HS-5 (cell line): Measurements from ENCODE around the gene SLC17A1.
"Not testable (repeated sequence)": the region's sequence is repeated elsewhere in the genome, so short reads cannot be mapped to it uniquely, and the experiment has no call there.

Experiments used
- DNase-seq: peaks from one replicate; pipeline ENCODE4 v3.0.0-alpha.2; 2012; ENCODE audit warnings: low read depth

Gene SLC17A1

DNA sequence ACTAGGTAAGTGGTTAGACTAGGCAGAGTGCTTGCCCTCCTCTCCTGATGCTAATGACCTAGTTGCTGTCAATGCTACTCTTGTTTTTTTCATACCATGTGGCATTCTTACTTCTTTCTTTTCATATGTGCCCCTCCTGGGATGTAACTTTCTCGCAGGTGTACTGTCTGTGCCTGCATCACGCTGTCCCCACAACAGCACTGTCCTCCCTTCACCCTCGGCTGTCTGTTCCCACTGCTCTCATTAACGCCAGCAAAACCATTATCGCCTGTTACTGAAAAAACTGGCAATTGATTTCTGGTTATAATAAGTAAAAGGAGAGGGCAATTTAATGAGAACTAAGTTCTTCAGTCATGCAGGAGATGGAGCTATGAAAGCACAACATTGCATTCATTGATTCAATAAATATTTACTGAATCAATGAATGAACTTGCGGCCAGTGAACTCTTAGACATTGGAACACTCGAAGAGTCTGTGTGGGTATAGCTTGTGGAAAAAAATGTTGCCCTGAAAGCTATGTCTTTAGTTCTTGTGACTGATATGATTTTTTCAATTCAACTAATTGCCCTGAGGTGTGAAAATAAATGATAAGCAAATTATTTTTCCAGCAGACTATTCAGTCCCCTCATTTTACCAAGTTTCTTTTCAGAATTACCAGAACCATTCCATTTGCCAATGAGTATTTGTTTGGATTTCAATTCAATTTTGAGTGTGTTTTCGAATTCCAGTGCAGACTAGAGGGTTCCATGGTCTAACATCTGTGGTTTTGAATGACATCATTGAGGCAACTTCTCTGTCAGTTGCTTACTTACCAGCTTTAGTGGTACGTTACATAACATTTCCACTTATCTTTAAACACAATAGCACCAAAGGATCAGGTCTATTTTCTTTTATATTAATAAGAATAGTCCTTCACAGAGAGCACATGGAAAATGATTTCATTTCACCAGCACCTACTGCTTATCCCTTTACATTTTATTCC is 75.2 kb downstream of the SLC17A1 start:
- no peak for DNase-seq

DNA sequence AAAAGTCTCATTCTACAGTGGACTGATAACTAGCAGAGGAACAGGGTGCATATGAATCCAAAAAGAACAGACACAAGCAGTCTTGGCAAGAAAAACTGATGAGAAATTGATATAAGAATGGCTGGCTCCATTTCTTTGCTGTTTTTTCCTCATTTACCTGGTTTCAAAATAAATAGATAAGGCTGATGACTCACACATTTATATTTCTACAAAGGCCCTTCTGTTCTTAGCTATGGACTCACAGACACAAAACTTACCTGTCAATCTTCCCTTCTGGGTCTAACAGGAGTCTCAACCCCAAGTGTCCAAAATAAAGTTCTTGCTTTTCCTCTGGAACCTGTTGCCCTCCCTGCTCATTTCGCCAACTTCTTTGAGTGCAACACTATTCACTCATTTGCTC is 76.4 kb downstream of the SLC17A1 start:
- no peak for DNase-seq

DNA sequence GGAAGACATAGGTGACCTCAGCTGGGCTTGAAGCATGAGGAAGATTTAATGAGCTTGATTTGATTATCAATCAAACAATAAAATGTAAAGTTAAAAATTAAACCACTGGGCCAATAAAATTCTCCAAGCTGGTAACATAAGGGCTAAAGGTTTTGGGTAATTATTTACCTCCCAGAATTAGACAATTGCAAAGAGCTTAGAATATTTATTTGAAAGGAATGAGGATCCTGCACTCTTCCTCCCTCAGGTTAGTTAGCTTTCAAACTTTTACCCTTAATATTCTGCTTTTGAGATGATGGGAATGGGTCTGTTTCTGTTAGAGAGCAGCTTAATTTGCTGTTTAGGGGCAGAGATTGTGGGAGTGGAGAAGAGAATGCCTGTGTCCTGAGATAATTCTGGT is 77.3 kb downstream of the SLC17A1 start, which contains the start of gene SLC17A4:
TSS of gene SLC17A4 (plus strand) at position 208 of the 400 bp plus-strand sequence. CDS start 7,221 bp downstream, outside the sequence.
- no peak for DNase-seq

DNA sequence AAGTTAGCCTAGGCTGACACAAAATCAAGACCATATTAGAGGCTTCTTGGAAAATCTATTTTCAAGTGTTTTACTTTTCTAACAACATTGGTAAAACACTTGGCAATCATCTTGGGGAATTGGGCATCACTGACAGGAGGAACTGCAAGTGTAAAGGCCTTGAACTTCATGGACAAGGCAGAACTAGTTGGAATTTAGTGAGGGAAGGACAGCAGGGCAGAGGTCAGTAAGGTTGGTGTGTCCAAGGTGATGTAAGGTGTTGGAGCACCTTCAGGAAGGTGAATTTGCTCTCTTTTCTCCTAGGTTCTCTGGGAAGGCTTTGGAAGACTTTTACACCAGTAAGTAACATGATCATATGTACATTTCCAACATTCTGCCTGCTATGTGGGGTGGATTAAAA is 78.8 kb downstream of the SLC17A1 start:
- DNase-seq = no peak

DNA sequence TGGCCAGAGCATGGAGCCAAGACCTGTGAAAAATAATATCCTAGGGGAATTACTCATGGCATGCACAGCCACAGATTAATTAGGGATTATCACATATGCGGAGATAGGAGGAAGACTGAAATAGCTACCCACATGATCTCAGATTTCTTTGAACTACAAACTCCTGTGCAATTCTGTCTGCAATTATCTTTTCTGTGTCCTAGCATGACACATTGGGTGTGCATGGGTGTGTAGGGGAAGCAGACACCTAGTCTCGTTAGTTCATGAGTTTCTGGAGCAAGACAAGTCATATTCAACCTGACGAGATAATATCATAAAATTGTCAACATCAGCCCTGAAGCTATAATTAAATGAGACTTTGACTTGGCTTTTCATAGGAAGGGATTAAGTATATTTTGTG is 80.9 kb downstream of the SLC17A1 start:
- DNase-seq = no peak

DNA sequence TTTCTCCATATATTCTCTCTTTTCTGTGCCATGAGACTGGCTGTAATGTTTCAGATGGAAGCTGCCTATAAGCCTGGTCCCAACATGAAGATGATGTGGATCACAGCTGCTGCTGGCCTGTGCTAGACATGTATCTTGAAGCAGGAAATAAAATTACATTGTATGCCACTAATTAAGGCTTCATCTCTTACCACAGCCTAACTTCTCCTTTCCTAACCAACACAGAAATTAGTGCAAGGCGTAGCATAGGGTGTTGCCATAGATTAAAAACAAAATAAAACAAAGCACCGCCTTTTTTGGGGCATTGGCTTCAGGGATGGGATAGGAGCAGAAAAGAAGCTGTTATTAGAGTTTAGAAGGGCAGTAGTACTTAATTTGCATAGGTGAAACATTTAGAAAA is 82.0 kb downstream of the SLC17A1 start:
- DNase-seq = no peak

DNA sequence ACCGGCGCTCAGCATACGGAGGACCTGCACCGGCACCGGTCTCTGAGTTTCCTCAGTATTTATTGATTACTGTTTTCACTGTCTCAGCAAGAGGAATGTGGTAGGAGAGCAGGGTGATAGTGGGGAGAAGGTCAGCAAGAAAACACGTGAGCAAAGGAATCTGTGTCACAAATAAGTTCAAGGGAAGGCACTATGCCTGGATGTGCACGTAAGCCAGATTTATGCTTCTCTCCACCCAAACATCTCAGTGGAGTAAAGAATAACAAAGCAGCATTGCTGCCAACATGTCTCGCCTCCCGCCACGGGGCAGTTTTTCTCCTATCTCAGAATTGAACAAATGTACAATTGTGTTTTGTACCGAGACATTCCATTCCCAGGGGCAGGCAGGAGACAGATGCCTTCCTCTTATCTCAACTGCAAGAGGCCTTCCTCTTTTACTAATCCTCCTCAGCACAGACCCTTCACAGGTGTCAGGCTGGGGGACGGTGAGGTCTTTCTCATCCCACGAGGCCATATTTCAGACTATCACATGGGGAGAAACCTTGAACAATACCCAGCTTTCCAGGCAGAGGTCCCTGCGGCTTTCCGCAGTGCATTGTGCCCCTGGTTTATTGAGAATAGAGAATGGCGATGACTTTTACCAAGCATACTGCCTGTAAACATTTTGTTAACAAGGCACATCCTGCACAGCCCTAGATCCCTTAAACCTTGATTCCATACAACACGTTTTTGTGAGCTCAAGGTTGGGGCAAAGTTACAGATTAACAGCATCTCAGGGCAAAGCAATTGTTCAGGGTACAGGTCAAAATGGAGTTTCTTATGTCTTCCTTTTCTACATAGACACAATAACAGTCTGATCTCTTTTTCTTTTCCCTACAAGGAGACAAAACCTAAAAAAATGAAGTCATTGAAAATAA is 83.0 kb downstream of the SLC17A1 start:
- not testable (repeated sequence) for DNase-seq

DNA sequence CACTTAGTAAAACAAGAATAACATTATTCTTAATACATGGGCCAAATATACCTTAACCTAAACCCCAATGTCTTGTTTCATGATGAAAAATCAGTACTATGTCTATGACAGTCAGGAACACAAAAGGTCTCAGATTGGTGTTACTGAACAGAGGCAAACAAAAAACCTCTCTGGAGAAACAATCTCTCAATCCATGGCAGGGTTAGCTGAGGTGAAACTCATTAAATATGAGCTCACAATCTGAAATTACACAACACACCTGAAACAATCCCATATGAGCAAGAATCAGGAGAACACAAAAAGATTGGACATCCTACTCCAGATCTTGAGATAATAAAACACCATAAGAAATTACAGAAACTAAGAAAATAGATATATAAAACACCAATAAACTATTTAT is 83.8 kb downstream of the SLC17A1 start:
- no peak for DNase-seq

DNA sequence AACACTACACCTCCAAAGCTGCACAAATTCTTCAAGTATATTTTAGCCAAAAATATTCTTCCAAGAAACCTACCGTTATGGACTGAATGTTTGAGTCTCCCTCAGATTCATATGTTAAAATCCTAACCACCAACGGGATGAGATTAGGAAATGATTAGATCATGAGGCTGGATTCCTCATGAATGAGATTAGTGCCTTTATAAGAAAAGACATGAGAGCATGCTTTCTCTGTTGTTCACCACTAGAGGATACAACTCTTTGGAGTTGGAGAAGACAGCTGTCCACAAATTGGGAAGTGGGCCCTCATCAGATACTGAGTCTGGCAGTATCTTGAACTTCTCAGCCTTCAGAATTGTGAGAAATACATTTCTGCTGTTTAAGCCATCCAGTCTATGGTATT is 84.4 kb downstream of the SLC17A1 start:
- no peak for DNase-seq

DNA sequence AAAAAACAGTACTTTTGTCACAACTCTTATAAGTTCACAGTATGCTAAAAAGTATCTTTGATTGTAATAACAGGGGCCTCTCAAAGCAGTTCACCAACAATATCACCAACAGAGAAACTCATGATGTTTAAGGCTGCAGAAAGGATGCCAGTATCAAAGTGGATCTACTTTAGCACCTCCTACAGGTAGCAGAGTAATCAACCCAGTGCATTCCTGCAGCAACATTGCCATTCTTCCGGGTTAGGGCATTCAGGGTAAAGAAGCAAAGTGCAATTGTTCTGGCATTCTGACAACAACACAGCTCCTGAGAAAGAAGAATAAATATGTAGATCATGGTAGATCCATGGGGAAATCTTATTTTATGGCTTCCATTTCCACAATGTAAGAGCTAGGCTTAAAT is 84.9 kb downstream of the SLC17A1 start:
- no peak for DNase-seq

DNA sequence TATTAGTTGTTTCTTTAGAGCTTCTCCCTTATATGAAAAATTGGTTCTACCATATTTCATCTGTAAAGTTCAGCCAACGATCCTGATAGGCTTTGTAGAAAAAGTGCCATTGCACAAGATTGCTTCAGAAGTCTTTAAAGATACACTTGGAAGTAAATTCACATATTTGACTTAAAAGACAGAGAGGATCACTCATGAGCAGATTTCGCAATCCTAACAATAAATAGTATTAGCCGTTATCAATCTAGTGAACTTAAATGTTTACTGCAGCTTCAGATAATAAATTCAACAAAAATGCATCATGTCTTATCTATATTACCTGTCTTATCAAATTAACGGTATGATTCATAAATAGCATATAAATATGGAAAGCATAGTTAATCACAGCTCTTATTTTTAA is 86.0 kb downstream of the SLC17A1 start:
- no peak for DNase-seq

DNA sequence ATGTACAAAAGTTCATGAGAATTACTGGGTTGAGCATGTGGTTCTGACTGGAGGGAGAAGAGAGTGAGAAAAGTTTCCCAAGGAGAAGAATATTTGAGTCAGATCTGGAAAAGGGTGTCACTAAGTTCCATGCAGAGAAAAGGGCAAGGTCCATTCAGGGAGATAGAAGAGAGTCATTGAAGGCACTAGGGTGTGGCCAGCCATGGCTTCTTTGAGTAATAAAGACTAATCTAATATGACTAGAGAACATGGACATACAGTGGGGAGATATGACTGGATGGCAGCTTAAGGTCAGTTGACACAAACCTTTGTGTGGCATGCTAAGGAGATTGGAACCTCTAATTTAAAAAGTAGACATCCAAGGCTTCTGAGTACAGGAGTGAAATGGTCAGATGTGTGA is 88.0 kb downstream of the SLC17A1 start:
- no peak for DNase-seq

DNA sequence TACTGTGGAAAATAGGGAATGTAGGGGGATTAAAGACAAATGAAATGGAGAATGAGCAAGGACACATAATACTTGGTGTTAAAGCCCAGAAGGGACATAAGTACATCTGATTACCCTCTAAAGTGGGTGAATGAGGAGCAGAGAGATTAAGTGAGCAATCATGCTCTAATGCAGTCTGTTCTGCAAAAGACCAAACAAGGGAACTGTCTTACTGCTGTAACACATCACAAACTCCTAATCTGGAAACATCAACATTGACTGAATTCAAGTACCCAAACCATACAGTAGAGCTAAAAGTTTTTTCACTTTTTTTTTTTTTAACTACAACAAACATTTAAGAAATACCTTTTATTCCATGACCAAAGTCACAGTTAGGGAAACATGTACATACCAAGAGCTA is 96.6 kb downstream of the SLC17A1 start:
- DNase-seq = no peak
